Activated CD4-positive, alpha-beta T cell treated with anti-CD3 and anti-CD28 coated beads, Interleukin-2, amount 10 ng/mL, durations not matched to agents 7 days and 5 days (primary cell): Measurements from ENCODE around the gene HOXC11. TPM values are rescaled to one million over a fixed set of nuclear protein-coding genes. Genes with fewer than 3 reads are reported as not detected.

Experiments
- CTCF ChIA-PET: fragments of 350-600 bp; sonication (Branson Sonifier 250); formaldehyde crosslinking; loops from one replicate; lab custom pipeline; 2021; ENCODE audit warnings: antibody characterized with exemption; lab: Charles Lee
- POLR2A ChIA-PET: fragments of 350-600 bp; sonication (Branson Sonifier 250); formaldehyde crosslinking; loops from one replicate; lab custom pipeline; 2021; ENCODE audit warnings: antibody characterized with exemption; lab: Charles Lee
- DNase-seq: peaks from one replicate; pipeline ENCODE4 v3.0.0-alpha.2; 2020
- H3K27ac Mint-ChIP-seq: one replicate; pipeline ENCODE4 v1.8.0; 2021; ENCODE audit warnings: mild to moderate bottlenecking, moderate library complexity, mixed read lengths
- H3K27me3 Mint-ChIP-seq: one replicate; pipeline ENCODE4 v1.8.0; 2021; ENCODE audit warnings: mixed read lengths
- H3K36me3 Mint-ChIP-seq: one replicate; pipeline ENCODE4 v1.8.0; 2021; ENCODE audit warnings: low read depth, mixed read lengths
- H3K4me1 Mint-ChIP-seq: one replicate; pipeline ENCODE4 v1.8.0; 2021; ENCODE audit warnings: mixed read lengths
- H3K4me3 Mint-ChIP-seq: one replicate; pipeline ENCODE4 v1.8.0; 2021; ENCODE audit warnings: mild to moderate bottlenecking, moderate library complexity, mixed read lengths
- H3K9me3 Mint-ChIP-seq: one replicate; pipeline ENCODE4 v1.8.0; 2021; ENCODE audit warnings: mixed read lengths
- total RNA-seq, 2 experiments: library from RNA; stranded (reverse); gene quantifications; one replicate each; pipeline ENCODE4 v1.2.3, GENCODE V29; 2021

HOXC11 gene
- total RNA-seq, 2 experiments from 2014 or later: not detected

DNA sequence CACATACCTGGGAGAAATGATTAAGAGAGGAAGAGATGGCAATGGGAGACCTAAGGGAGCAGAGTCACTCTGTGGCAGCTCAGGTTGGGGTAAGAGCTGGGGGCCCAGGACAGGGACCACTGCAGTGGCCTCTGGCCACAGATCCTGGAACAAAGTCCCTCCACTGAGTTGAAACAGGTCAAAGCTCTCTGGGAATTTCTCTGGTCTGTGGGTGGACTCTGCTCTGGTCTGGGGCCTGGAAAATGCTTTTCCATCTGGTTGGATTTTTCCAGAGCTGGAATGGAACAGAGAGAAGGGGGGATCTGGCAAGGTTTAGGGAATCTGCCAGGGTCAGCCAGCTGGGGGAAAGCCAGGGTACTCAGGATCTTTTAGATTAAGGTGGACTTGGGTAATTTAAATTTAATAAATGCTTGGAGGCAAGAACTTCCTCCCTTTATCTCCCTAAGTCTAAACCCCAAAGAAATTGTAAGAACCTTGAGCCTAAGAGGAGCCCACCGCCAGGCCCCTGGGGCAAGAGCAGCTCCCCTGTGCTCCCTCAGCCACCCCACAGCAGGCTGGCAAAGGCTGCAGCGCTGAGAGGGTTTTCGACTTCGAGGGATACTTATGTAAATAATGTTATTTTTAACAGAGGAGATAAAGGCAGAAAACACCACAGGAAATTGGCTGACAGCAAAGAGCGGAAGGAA is 15.8 kb downstream of the HOXC11 start:
- H3K36me3 Mint-ChIP-seq: no peaks in the 10 kb centered on the region
- H3K27me3 Mint-ChIP-seq: peaks cover 96% of the 10 kb centered on the region
- H3K4me3 Mint-ChIP-seq: no peak overlapping the region
- ChIA-PET CTCF (interaction anchor here (0.8 to 1.3 kb wide), 5 partner anchors 12 to 219 kb away, joined by 3 read pairs; partner anchors contain the start of gene HOXC9), POLR2A (no interaction called here)
- H3K9me3 Mint-ChIP-seq: no peaks in the 10 kb centered on the region
- H3K27ac Mint-ChIP-seq: no peak overlapping the region
- H3K4me1 Mint-ChIP-seq: peaks cover 35% of the 10 kb centered on the region
- DNase-seq: no peak

- Mint-ChIP-seq H3K4me1 (peaks cover 39% of the 10 kb centered on the region), H3K27me3 (peaks cover 99% of the 10 kb centered on the region), H3K4me3 (peak overlapping the region; percentile 1), H3K27ac (no peak overlapping the region), H3K9me3 (no peaks in the 10 kb centered on the region), H3K36me3 (no peaks in the 10 kb centered on the region)
- ChIA-PET POLR2A (no interaction called here), CTCF (interaction anchor here (0.9 to 1.3 kb wide), 5 partner anchors 11 to 219 kb away, joined by 3 read pairs; partner anchors contain the start of gene HOXC9)
- DNase-seq: peak; percentile 54
Measured at GRCh38 chr12:53989227-53990113, 16.5 kb downstream of the HOXC11 start.

GRCh38 chr12:53990311-53991076 is 17.6 kb downstream of the HOXC11 start:
- Mint-ChIP-seq H3K27me3 (peaks cover 98% of the 10 kb centered on the region), H3K4me1 (peaks cover 39% of the 10 kb centered on the region), H3K36me3 (no peaks in the 10 kb centered on the region), H3K27ac (no peak overlapping the region), H3K9me3 (no peaks in the 10 kb centered on the region), H3K4me3 (no peak overlapping the region)
- ChIA-PET CTCF (interaction anchor here (0.9 to 2.3 kb wide), 7 partner anchors 12 to 216 kb away, joined by 3 to 14 read pairs (median 3); partner anchors contain the start of gene HOXC5), POLR2A (no interaction called here)
- DNase-seq: no peak

DNA sequence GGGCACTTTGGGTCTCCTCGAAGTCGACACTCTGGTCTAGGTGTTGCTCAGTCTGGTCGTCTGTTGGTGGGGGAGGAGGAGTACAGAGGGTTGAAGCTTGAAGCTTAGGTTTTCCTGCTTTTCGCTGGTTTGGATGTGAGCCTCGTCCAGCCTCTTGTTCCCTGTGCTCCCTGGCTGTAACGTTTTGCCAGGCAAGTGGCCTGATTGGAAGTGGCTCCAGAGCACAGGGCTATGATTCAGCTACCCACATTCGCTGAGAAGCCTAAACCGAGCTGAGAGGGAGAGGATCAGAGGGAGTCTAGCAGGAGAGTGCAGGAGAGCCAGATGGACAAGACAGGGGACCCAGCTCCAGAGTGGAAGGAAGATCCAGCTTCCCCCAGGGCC is 18.1 kb downstream of the HOXC11 start:
- DNase-seq: no peak
- Mint-ChIP-seq H3K36me3 (no peaks in the 10 kb centered on the region), H3K27ac (no peak overlapping the region), H3K27me3 (peaks cover 99% of the 10 kb centered on the region), H3K4me3 (no peak overlapping the region), H3K9me3 (no peaks in the 10 kb centered on the region), H3K4me1 (peaks cover 41% of the 10 kb centered on the region)
- CTCF ChIA-PET: interaction anchor here (1.0 to 2.3 kb wide), 7 partner anchors 11 to 215 kb away, joined by 3 to 14 read pairs (median 3); partner anchors contain the start of gene HOXC5
- POLR2A ChIA-PET: no interaction called here

- no peaks in the 10 kb centered on the region for H3K9me3 Mint-ChIP-seq
- no peak overlapping the region for H3K27ac Mint-ChIP-seq
Measured at GRCh38 chr12:53992377-53992889, 19.5 kb downstream of the HOXC11 start.

GRCh38 chr12:53993162-53994008 is 20.5 kb downstream of the HOXC11 start:
- Mint-ChIP-seq H3K9me3 (no peaks in the 10 kb centered on the region), H3K4me3 (peak overlapping the region; percentile 45), H3K36me3 (no peaks in the 10 kb centered on the region), H3K27ac (peak overlapping the region; percentile 19), H3K4me1 (peaks cover 32% of the 10 kb centered on the region), H3K27me3 (peaks cover 99% of the 10 kb centered on the region)
- DNase-seq: no peak
- POLR2A ChIA-PET: no interaction called here
- CTCF ChIA-PET: interaction anchor here (0.9 to 1.9 kb wide), 3 partner anchors 8 to 208 kb away, joined by 3 to 5 read pairs (median 5); partner anchors contain the start of gene HOXC10

More at GRCh38 chr12:53992377-53992889, 19.5 kb downstream of the HOXC11 start:
- CTCF ChIA-PET: interaction anchor here (0.9 to 2.3 kb wide), 5 partner anchors 8 to 209 kb away, joined by 3 to 14 read pairs (median 5); partner anchors contain the start of gene HOXC10
- H3K4me1 Mint-ChIP-seq: peaks cover 35% of the 10 kb centered on the region
- H3K27me3 Mint-ChIP-seq: peaks cover 99% of the 10 kb centered on the region
- POLR2A ChIA-PET: no interaction called here
- H3K4me3 Mint-ChIP-seq: no peak overlapping the region
- DNase-seq: no peak
- H3K36me3 Mint-ChIP-seq: no peaks in the 10 kb centered on the region

- H3K9me3 Mint-ChIP-seq: no peaks in the 10 kb centered on the region
- DNase-seq: no peak
- peak overlapping the region; percentile 45 for H3K4me3 Mint-ChIP-seq
- H3K27me3 Mint-ChIP-seq: peaks cover 99% of the 10 kb centered on the region
- CTCF ChIA-PET: interaction anchor here (1.4 to 1.9 kb wide), 2 partner anchors 9 to 12 kb away, joined by 5 read pairs; partner anchors contain the start of gene HOXC10
- POLR2A ChIA-PET: no interaction called here
- H3K27ac Mint-ChIP-seq: peak overlapping the region; percentile 62
- H3K4me1 Mint-ChIP-seq: peaks cover 31% of the 10 kb centered on the region
- H3K36me3 Mint-ChIP-seq: no peaks in the 10 kb centered on the region
Measured at GRCh38 chr12:53994009-53994263, 21.0 kb downstream of the HOXC11 start.

DNA sequence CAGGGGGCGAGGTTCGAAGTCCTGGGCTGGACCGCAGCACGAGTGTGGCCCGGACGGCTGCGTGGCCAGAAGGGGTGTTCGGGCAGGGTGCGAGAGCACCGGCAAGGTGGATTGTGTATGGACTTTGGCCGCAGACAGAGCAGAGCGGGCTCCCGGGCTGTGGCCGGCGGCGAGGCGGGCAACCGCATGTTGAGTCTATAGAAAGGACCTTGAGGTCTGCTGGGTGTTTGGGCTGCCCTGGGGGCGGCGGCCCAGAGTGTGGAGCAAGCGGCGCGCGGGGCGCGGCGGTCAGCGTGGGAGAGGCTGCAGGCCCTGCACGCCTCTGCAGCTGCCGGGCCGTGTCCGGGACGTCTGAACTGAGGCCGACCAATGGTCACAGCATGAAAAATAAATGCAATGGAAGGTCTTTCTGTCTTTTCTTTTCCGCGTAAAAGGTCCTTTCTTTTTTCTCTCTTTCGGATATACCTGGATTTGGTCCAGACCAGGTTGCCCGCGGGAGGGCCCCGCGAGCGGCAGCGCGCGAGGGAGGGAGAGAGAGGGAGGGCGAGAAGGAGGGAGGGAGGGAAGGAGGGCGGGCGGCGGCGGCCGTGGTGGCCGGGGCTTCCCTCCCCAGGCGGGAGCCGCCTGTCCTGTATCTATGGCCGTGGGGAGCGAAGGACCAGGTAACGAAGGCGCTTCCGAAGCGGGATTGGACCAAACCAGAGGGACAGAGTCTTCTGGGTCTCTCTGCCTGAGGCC is 21.5 kb downstream of the HOXC11 start:
- H3K4me3 Mint-ChIP-seq: peak overlapping the region; percentile 45
- H3K9me3 Mint-ChIP-seq: no peaks in the 10 kb centered on the region
- H3K27me3 Mint-ChIP-seq: peaks cover 99% of the 10 kb centered on the region
- POLR2A ChIA-PET: no interaction called here
- peaks cover 26% of the 10 kb centered on the region for H3K4me1 Mint-ChIP-seq
- no peak for DNase-seq
- peak overlapping the region; percentile 62 for H3K27ac Mint-ChIP-seq
- H3K36me3 Mint-ChIP-seq: no peaks in the 10 kb centered on the region
- CTCF ChIA-PET: interaction anchor here (1.9 kb wide), 1 partner anchor 12 kb away, joined by 5 read pairs; no protein-coding TSS in a partner anchor

DNA sequence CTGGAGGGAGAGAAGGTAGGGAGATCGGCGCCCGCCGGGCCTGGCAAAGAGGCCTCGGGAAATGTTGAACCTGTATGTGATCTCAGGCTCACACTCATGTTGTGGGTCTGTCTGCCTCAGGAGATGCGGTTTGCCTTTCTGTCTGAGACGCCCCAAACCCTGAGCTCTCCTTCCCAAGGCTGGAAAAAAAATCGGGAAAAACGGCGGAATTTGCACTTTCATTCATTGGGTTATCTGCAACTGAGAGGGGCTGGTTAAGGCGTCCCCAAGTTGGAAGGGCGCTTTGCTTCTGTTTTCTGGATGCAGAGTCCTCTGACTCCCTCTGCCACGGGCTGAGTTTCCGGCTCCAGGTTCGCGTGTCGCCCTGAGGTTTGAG is 22.1 kb downstream of the HOXC11 start:
- no peak for DNase-seq
- CTCF ChIA-PET: no interaction called here
- Mint-ChIP-seq H3K27me3 (peaks cover 99% of the 10 kb centered on the region), H3K4me1 (peaks cover 21% of the 10 kb centered on the region), H3K9me3 (no peaks in the 10 kb centered on the region), H3K4me3 (peak overlapping the region; percentile 38), H3K36me3 (no peaks in the 10 kb centered on the region), H3K27ac (peak overlapping the region; percentile 57)
- POLR2A ChIA-PET: no interaction called here

- no peak for DNase-seq
- H3K4me1 Mint-ChIP-seq: peaks cover 17% of the 10 kb centered on the region
- H3K27ac Mint-ChIP-seq: no peak overlapping the region
- ChIA-PET POLR2A (no interaction called here), CTCF (interaction anchor here (1.1 to 1.2 kb wide), 2 partner anchors 28 to 196 kb away, joined by 3 read pairs; no protein-coding TSS in a partner anchor)
- H3K36me3 Mint-ChIP-seq: no peaks in the 10 kb centered on the region
- H3K4me3 Mint-ChIP-seq: peak overlapping the region; percentile 54
- peaks cover 98% of the 10 kb centered on the region for H3K27me3 Mint-ChIP-seq
- no peaks in the 10 kb centered on the region for H3K9me3 Mint-ChIP-seq
Measured at GRCh38 chr12:53995378-53996239, 22.7 kb downstream of the HOXC11 start.
